Occipital lobe (tissue), 2 donors: Measurements from ENCODE around the gene SLC10A1. TPM values are rescaled to one million over a fixed set of nuclear protein-coding genes. Genes with fewer than 3 reads are reported as not detected.

Source experiments
- small RNA-seq: library from RNA; depleted of rRNA; stranded (forward); fragments of <200 nt; gene quantifications from one replicate; pipeline ENCODE3, GENCODE V24; 2014
- total RNA-seq: library from RNA; depleted of rRNA; stranded (reverse); fragments of >200 nt; gene quantifications from one replicate; pipeline ENCODE4 v1.2.3, GENCODE V29; 2014

SLC10A1 gene
- total RNA-seq, 1 donor from 2014 or later = not detected

Small RNAs within 50 kb of the gene (small RNA-seq; reads per million reads assigned to genes)
- gene RF00614 = not detected

Other genes with a start within 250 kb of the SLC10A1 start
- gene CCDC177, start 222.4 kb downstream of the SLC10A1 start, total RNA-seq = 6.9 TPM
- 6.1 TPM for gene SUSD6, start 185.6 kb downstream of the SLC10A1 start, total RNA-seq
- gene SRSF5, start 30.1 kb downstream of the SLC10A1 start, total RNA-seq = 118 TPM
- gene SMOC1, start 82.2 kb upstream of the SLC10A1 start, total RNA-seq = 18.6 TPM